GM19099 (cell line): ENCODE measurements around the gene MIB2.

Source experiments
- POLR2A ChIP-seq: IDR thresholded peaks from 3 replicates; pipeline ENCODE4 v1.6.1; 2011; ENCODE audit warnings: low read depth; ENCODE audit not compliant: insufficient read length; ENCODE audit errors: extremely low read depth

The MIB2 gene

DNA sequence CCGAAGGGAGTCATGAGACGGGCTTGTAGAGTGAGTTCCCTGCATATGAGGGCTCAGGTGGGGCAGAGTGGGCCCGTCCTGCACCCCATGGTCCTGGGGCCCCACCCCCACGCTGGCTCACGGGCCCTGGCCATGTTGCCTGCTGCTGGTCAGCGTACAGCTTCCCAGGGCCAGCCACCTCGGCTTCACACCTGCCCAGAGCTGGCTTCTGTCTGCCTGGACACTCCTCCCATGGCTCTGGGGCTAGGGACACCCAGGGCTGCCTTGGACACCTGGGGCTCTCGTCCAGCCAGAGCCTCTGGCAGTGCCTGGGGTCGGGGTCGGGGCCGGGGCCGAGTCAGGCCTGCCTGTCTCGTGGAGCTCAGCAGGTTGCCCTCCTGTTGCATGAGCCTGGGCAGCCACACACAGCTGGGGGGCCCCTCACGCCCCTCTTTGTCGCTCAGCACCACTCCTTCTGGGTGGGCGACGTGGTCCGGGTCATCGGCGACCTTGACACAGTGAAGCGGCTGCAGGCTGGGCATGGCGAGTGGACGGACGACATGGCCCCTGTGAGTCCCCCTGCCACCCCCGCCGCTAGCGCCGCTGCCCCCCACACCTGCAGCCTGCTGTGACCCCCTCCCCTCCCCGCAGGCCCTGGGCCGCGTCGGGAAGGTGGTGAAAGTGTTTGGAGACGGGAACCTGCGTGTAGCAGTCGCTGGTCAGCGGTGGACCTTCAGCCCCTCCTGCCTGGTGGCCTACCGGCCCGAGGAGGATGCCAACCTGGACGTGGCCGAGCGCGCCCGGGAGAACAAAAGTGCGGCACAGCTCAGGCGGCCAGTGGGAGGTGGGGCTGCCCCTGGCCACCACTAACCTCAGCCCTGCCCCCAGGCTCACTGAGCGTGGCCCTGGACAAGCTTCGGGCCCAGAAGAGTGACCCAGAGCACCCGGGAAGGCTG, 11.2 kb downstream of the MIB2 start:
- TF ChIP-seq POLR2A, result no peak

DNA sequence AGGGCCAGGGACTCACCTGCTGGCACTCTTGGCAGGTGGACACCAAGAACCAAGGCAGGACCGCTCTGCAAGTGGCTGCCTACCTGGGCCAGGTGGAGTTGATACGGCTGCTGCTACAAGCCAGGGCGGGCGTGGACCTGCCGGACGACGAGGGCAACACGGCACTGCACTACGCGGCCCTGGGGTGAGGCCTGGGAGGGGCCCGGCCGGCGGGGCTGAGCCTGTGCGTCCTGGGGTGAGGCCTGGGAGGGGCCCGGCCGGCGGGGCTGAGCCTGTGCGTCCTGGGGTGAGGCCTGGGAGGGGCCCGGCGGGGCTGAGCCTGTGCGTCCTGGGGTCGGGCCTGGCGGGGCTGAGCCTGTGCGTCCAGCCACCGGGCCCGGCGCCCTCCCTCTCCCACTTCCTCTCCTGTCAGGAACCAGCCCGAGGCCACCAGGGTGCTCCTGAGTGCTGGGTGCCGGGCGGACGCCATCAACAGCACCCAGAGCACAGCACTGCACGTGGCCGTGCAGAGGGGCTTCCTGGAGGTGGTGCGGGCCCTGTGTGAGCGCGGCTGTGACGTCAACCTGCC, 12.0 kb downstream of the MIB2 start:
- TF ChIP-seq POLR2A, result no peak

DNA sequence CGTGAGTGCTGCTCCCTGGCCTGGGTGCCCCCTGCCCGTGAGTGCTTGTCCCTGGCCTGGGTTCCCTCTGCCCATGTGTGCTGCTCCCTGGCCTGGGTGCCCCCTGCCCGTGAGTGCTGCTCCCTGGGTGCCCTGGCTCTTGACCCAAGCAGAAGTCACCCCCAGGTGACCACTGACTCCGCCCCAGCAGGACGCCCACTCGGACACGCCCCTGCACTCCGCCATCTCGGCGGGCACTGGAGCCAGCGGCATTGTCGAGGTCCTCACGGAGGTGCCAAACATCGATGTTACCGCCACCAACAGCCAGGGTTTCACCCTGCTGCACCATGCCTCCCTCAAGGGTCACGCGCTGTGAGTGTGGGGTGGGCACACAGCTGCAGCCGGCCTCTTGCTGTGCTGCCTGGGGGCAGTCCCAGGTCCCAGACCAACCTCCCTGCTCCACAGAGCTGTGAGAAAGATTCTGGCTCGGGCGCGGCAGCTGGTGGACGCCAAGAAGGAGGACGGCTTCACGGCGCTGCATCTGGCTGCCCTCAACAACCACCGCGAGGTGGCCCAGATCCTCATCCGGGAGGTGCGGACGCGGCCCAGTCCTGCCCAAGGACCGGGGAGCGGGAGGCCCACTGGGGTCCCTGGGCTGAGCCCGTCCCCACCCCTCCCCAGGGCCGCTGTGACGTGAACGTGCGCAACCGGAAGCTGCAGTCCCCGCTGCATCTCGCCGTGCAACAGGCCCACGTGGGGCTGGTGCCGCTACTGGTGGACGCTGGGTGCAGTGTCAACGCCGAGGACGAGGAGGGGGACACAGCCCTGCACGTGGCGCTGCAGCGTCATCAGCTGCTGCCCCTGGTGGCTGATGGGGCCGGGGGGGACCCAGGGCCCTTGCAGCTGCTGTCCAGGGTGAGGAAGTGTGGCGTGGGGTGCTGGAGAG, 12.8 kb downstream of the MIB2 start:
- TF ChIP-seq POLR2A, result no peak

DNA sequence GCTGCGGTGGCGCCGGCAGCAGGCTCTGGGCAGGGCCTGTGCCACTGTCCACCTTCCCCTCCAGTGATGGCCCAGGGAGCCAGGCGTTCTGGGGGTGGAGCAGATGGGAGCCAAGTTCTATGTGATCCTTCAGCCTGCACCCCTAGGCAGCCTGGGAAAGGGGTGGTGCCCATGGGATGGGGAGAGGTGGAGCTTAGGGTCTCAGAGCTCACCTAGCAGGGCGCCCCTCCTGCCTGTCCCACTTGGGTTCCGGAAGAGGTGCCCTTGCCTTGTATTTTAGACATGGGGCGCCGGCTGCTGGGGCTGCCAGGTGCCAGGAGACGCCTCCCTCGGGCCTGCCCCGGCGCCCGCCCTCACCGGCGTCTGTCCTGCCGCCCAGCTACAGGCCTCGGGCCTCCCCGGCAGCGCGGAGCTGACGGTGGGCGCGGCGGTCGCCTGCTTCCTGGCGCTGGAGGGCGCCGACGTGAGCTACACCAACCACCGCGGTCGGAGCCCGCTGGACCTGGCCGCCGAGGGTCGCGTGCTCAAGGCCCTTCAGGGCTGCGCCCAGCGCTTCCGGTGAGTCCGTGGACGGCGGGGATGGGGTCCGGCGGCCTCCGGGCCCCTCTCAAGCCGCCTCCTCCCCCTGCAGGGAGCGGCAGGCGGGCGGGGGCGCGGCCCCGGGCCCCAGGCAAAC, 13.6 kb downstream of the MIB2 start:
- TF ChIP-seq POLR2A, result no peak

DNA sequence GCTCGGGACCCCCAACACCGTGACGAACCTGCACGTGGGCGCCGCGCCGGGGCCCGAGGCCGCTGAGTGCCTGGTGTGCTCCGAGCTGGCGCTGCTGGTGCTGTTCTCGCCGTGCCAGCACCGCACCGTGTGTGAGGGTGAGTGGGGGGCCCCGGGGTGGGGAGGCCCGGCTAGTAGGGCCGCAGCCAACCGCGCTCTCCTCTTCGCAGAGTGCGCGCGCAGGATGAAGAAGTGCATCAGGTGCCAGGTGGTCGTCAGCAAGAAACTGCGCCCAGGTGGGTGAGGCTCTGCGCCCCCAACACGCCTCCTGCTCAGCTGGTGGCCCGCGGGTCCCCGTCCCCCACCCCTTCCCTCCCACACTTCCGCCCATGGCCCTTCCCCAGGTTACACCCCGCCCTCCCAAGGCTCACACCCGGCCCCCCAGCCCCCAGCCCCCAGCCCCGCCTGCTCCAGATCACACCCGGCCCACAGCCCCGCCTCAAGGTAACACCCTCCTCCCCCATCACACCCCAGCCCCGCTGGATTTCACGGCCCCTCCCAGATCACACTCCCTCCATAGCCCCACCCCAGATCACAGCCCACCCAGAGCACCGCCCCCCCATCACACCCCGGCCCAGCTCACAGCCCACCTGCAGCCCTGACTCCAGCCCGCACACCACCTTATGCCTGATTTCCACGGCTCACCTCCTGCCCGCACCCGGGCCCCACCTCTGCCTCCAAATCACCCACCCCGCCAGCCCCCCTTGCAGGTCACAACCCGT, 14.3 kb downstream of the MIB2 start:
- TF ChIP-seq POLR2A, result no peak

DNA sequence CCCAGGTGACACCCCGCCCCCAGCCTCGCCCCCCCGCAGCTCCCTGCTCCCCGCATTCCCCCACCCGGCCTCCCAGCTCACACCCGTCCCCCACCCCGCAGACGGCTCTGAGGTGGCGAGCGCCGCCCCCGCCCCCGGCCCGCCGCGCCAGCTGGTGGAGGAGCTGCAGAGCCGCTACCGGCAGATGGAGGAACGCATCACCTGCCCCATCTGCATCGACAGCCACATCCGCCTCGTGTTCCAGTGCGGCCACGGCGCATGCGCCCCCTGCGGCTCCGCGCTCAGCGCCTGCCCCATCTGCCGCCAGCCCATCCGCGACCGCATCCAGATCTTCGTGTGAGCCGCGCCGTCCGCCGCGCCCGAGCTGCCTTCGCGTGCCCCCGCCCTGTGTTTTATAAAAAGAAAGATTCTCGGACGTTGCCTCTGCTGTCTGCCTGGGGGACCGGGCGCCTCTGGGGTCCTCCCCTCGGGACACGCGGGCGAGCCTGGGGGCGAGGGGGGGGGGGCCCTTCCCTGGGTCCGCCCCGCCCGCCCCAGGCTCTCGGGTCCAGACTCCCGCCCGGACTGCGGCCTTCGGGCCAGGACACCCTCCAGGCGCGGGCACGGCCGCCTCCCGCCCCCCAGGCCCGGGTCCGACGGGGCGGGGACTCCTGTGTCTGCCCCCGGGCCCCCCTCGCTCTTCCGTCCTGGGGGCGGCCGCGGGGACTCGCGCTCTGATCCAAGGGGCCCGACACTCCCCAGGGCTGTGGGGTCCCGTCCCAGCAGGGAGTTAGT, 15.1 kb downstream of the MIB2 start:
- peak; percentile 37 for TF ChIP-seq POLR2A

DNA sequence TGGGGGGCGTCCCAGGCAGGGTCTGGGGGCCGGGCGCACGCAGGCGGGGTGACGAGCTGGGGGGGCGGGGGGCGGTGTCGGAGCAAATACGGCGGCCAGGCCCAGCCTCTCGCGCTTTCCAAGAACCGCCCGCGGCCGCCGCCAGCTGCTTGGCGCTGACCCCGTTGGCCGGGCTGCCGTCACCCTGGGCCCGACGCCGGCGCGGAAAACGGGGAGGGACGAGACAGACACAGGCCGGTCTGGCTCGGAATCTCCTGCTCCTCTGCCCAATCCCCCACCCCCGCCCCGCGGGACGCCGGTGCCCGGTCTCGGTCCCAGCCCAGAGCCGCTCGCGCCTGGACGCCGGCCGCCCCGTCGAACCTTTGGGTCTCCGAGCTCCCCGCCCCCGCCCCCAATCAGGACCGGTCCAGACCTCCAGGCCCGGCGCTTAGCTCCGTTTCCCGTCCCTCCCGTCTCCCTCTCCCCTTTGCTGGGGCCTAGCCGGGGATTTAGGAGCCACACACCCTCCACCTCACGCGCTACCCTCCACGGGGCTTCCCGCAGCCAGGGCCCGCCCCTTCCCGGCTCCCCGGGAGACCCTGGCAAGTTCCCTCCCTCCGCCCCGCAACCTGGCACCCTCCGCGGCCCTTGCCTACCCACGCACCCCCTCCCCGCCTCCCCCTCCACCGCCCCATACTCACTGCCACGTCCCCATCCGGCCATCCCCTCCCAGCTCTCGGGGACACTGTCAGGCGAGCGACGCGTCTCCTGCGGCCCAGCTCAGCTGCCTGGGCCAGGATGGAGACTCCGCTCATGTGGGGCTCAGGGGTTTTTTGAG, 15.9 kb downstream of the MIB2 start:
- no peak for TF ChIP-seq POLR2A

DNA sequence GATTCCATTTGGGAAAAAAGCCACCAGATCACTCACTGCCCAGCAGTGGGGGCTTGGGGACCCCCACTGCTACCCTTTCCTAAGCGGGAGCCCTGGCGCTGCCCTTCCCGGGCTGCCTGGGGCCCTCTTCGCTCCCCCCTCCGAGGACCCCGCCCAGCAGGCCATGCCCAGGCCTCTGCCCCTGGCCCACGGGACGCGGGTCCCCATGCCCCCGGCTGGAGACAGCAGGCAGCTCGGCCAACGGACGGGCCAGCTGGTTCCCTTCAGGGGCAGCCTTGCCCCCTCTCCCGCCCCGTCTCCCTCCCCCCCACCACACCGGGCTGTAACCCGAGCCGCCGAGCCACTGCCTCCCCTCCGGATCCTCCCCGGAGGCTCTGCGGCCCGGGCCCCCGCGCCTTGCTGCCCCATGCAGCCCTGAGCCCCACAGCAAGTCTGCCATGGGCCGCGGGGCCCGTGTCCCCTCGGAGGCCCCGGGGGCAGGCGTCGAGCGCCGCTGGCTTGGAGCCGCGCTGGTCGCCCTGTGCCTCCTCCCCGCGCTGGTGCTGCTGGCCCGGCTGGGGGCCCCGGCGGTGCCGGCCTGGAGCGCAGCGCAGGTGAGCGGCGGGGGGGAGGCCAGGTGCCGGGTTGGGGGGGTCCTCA, 16.6 kb downstream of the MIB2 start, which contains the start of gene MMP23B:
Gene MMP23B, plus strand, starts transcription at position 392 of the 639 bp plus-strand sequence. Its CDS starts 46 bp downstream, at position 438.
- no peak for TF ChIP-seq POLR2A

DNA sequence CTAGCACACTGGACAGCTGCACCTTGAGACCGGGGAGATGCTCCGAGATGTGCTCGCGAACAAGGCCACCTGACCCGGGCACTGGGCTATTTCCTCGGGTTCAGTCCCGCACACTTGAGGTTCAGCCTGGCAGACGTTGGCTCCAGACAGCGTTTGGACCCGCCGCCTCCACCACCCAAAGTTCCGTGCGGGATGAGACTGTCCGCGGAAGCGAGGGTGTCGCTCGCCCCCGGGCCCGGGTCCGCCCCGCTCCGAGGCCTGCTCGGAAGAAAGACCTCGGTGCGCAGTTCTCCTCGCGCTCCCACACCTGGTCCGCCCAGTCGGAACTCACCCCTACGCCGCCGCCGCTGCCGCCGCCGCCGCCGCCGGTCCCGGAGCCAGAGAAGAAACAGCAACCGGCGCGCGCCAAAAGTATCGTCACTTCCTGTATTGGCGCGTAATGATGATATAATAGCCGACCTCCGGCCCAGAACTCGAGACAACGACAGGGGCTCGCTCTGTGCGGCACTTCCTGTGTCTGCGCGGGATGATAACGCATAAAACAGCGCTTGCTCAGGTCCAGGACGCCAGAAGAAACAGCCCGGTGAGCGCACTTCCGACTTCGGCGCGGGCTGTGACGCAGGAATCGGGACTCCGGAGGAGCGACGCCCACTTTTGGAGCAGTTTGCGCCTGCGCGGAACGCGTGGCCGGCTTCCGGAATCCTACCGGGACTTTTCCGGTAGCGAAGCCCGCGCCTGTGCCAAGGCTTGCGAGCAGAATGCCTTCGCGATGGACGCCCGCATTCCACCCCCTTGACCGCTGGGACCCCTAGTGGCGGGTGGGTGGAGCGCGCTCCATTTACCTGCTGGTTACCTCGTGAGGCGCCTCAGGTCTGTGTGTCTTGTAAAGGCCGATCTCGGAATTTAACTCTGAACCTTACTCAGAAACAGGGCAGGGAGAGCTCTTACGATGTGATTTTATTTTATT, 43.6 kb downstream of the MIB2 start, which contains the start of gene CDK11B:
Gene CDK11B, minus strand, starts transcription at position 422 of the 967 bp plus-strand sequence. CDS start 1,519 bp downstream, outside the sequence.
- TF ChIP-seq POLR2A, result peak; percentile 49

DNA sequence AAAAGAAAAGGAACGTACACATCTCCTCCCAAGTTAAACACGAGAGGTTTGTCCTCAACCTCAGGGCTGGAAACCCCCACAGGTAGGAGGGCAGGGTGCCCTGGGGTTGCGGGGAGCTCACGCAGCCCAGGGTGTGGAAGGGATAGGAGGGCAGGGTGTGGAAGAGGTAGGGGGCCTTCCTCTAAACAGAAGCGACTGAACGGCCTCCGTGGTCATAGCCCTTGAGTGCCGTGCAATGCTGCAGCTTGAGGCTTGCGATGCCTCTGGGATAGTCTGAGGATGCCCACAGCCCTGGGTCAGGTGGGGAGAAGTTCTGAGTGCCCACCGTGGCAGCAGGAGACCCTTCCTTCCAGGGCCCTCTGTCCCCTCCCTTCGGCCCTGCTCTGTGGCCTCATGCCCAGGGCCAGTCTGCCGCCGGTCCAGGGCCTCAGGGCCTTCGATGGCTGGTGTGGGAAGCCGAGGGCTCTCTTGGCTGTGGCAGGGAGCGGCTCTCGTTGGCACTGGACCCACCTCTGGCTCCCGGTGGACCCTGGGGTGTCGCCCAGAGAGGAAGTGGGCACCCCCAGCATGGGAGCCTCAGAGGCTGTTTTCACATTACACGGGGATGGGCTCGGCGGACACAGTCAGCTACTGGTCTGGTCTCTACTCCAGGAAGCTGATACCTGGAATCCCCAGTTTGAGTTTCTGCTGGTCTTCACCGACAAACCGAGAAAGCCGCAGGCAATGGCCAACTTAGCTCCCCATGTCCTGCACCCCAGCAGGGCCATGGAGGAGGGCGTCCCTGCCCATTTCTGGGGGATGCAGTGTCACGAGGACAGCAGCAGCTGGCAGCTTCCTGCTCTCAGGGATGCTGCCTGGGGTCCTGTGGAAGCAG, 49.9 kb downstream of the MIB2 start:
- no peak for TF ChIP-seq POLR2A
